Measurements from ENCODE around the gene ARMC8.

Gene ARMC8

DNA sequence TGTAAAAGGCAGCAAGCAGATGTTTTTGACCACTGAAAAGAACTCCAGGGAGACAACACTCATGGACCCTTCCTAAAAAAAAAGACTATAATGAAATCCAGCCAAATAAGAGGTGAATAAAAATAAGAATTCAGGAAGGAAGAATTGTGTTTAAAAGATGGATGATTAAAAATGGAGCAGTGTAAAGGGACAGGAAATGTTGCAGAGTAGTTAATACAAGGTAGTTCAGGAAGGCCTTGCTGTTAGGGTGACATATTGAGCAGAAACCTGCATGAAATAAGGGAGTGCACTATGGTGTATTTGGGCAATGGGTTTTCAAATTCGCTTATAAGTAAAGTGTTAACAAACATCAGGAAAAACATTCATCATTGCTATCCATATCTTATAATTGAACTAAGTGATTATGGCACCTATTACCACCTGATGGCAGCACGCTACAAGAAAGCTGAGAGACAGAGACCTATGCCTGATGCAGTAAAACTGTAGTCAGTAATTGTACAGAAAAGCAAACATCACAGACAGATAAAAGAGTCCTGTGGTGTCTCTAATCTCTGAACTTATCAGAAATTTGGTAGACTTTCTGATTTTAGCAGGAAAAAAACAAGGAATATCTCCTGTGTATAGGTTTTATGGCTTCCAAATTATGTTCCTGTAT is 6.6 kb upstream of the ARMC8 start:
- Mint-ChIP-seq H3K27ac (ENCODE audit: low read depth) (no peak overlapping the region), H3K27me3 (peaks cover 32% of the 10 kb centered on the region), H3K9me3 (no peaks in the 10 kb centered on the region), H3K4me3 (no peak overlapping the region), H3K4me1 (no peaks in the 10 kb centered on the region), H3K36me3 (ENCODE audit: insufficient read depth) (no peaks in the 10 kb centered on the region)
- ATAC-seq (replicated peaks; ENCODE audit: extremely low read depth, poor library complexity, severe bottlenecking) (peak; percentile 78), DNase-seq (ENCODE audit: low spot score in 2 of 2) (no peak)

GRCh38 chr3:138184994-138185393 is 2.1 kb upstream of the ARMC8 start:
- no peak for ATAC-seq (replicated peaks; ENCODE audit: extremely low read depth, poor library complexity, severe bottlenecking)
- Mint-ChIP-seq H3K4me1 (peaks cover 27% of the 10 kb centered on the region), H3K36me3 (ENCODE audit: insufficient read depth) (peaks cover 11% of the 10 kb centered on the region), H3K4me3 (no peak overlapping the region), H3K27ac (ENCODE audit: low read depth) (no peak overlapping the region), H3K27me3 (peaks cover 25% of the 10 kb centered on the region), H3K9me3 (no peaks in the 10 kb centered on the region)
- DNase-seq (ENCODE audit: low spot score in 2 of 2): no peak

GRCh38 chr3:138186221-138186620 is 880 bp upstream of the ARMC8 start:
- Mint-ChIP-seq H3K27ac (ENCODE audit: low read depth) (peak overlapping the region; percentile 92), H3K4me1 (peaks cover 34% of the 10 kb centered on the region), H3K4me3 (peak overlapping the region; percentile 89), H3K27me3 (peaks cover 25% of the 10 kb centered on the region), H3K36me3 (ENCODE audit: insufficient read depth) (peaks cover 11% of the 10 kb centered on the region), H3K9me3 (no peaks in the 10 kb centered on the region)
- no peak for DNase-seq (ENCODE audit: low spot score in 2 of 2)
- ATAC-seq (replicated peaks; ENCODE audit: extremely low read depth, poor library complexity, severe bottlenecking): no peak

- H3K27me3 Mint-ChIP-seq: peaks cover 25% of the 10 kb centered on the region
- H3K9me3 Mint-ChIP-seq: no peaks in the 10 kb centered on the region
- H3K4me1 Mint-ChIP-seq: peaks cover 40% of the 10 kb centered on the region
- H3K36me3 Mint-ChIP-seq (ENCODE audit: insufficient read depth): peaks cover 13% of the 10 kb centered on the region
- ATAC-seq (replicated peaks; ENCODE audit: extremely low read depth, poor library complexity, severe bottlenecking) (peak; percentile 61), DNase-seq (ENCODE audit: low spot score in 2 of 2) (peak; percentile 72 to 78)
- H3K4me3 Mint-ChIP-seq: peak overlapping the region; percentile 89
- H3K27ac Mint-ChIP-seq (ENCODE audit: low read depth): peak overlapping the region; percentile 92
Observed at GRCh38 chr3:138186803-138187295, 252 bp upstream of the ARMC8 start.

DNA sequence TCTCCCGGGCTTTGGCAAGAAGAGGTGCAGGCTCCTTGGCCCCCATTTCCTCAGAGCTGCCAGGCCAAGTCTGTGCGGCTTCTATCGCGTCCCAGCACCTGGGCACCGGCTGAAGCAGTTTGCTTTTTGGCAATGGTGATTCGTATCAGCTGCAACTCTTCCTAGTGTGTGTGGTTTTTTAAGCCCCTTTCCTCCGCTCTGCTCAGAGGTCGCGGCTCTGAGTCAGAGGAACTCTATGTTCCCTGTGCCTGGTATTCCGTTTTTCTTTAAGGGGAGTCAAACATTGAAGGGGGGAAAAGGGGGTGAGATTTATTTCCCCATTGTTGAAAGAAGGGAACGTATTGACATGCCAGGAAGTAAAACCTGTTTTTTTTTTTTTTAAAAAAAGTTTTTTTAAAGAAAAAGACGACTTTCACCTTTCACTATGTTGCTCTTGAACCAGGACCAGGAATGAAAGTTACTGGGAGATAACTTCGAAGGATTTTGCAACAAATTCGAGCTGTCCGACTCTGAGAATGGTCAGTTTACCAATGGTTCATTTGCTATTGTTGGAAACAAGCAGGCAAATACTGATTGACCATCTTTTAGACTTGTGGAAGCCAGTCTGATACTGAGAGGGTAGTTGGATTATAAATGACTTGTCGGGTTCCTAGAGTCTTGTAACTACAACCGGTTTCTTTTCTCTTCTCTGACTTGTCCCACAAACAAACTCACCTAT is 1.1 kb downstream of the ARMC8 start:
- H3K27ac Mint-ChIP-seq (ENCODE audit: low read depth): peak overlapping the region; percentile 92
- no peaks in the 10 kb centered on the region for H3K9me3 Mint-ChIP-seq
- peaks cover 25% of the 10 kb centered on the region for H3K27me3 Mint-ChIP-seq
- H3K4me3 Mint-ChIP-seq: peak overlapping the region; percentile 89
- ATAC-seq (replicated peaks; ENCODE audit: extremely low read depth, poor library complexity, severe bottlenecking) (peak; percentile 35), DNase-seq (ENCODE audit: low spot score in 2 of 2) (no peak)
- peaks cover 13% of the 10 kb centered on the region for H3K36me3 Mint-ChIP-seq (ENCODE audit: insufficient read depth)
- H3K4me1 Mint-ChIP-seq: peaks cover 45% of the 10 kb centered on the region

GRCh38 chr3:138195481-138195880 is 8.4 kb downstream of the ARMC8 start:
- ATAC-seq (replicated peaks; ENCODE audit: extremely low read depth, poor library complexity, severe bottlenecking): no peak
- Mint-ChIP-seq H3K4me1 (peaks cover 40% of the 10 kb centered on the region), H3K27me3 (no peaks in the 10 kb centered on the region), H3K36me3 (ENCODE audit: insufficient read depth) (peaks cover 6% of the 10 kb centered on the region), H3K27ac (ENCODE audit: low read depth) (no peak overlapping the region), H3K9me3 (no peaks in the 10 kb centered on the region), H3K4me3 (no peak overlapping the region)
- DNase-seq (ENCODE audit: low spot score in 2 of 2): no peak

DNA sequence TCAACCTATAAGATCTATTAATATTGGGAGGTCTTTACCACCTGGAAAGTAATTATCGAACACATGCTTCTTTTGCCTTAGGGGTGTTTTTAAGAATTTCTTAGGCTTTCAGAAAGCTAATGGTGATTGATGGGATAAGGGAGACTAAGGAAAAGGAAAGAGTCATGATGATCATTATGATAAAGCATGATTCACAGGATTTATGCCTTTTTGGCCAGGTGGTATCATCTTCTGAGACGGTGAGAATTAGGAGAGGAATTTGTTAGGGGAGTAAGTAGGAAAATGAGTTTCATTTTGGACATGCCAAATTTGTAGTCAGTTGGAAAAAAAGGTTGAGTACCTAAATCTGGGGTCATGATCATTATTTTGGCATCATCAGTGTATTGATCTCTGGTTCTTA is 8.9 kb downstream of the ARMC8 start:
- no peak overlapping the region for H3K27ac Mint-ChIP-seq (ENCODE audit: low read depth)
- no peak for ATAC-seq (replicated peaks; ENCODE audit: extremely low read depth, poor library complexity, severe bottlenecking)
- H3K9me3 Mint-ChIP-seq: no peaks in the 10 kb centered on the region
- H3K4me3 Mint-ChIP-seq: no peak overlapping the region
- DNase-seq (ENCODE audit: low spot score in 2 of 2): no peak
- peaks cover 8% of the 10 kb centered on the region for H3K36me3 Mint-ChIP-seq (ENCODE audit: insufficient read depth)
- H3K27me3 Mint-ChIP-seq: no peaks in the 10 kb centered on the region
- peaks cover 35% of the 10 kb centered on the region for H3K4me1 Mint-ChIP-seq

DNA sequence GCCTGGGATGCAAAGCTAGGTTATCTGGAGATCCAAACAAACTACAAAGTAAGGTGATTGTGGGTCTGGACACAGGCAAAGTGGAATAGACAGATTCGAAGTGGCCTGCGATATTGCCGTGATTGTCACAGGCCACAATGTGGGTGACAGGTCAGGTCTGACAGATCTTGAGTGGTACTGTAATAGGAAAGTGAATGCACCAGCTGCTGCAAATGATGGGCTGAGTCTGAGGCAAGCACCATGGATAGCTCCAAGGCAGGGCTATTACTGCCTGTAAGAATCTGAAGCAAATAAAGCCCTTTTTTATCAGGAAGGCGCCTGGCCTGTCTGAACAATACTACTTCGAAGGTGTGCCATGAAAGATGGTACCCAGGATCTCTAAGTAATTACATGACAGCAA is 10.0 kb downstream of the ARMC8 start:
- H3K27ac Mint-ChIP-seq (ENCODE audit: low read depth): no peak overlapping the region
- ATAC-seq (replicated peaks; ENCODE audit: extremely low read depth, poor library complexity, severe bottlenecking): no peak
- no peaks in the 10 kb centered on the region for H3K27me3 Mint-ChIP-seq
- peaks cover 35% of the 10 kb centered on the region for H3K4me1 Mint-ChIP-seq
- H3K4me3 Mint-ChIP-seq: no peak overlapping the region
- H3K36me3 Mint-ChIP-seq (ENCODE audit: insufficient read depth): peaks cover 6% of the 10 kb centered on the region
- no peaks in the 10 kb centered on the region for H3K9me3 Mint-ChIP-seq
- DNase-seq (ENCODE audit: low spot score in 2 of 2): no peak

GRCh38 chr3:138197524-138197923 is 10.4 kb downstream of the ARMC8 start:
- Mint-ChIP-seq H3K27me3 (no peaks in the 10 kb centered on the region), H3K4me1 (peaks cover 32% of the 10 kb centered on the region), H3K27ac (ENCODE audit: low read depth) (no peak overlapping the region), H3K4me3 (no peak overlapping the region), H3K9me3 (no peaks in the 10 kb centered on the region), H3K36me3 (ENCODE audit: insufficient read depth) (peaks cover 6% of the 10 kb centered on the region)
- ATAC-seq (replicated peaks; ENCODE audit: extremely low read depth, poor library complexity, severe bottlenecking) (no peak), DNase-seq (ENCODE audit: low spot score in 2 of 2) (no peak)

DNA sequence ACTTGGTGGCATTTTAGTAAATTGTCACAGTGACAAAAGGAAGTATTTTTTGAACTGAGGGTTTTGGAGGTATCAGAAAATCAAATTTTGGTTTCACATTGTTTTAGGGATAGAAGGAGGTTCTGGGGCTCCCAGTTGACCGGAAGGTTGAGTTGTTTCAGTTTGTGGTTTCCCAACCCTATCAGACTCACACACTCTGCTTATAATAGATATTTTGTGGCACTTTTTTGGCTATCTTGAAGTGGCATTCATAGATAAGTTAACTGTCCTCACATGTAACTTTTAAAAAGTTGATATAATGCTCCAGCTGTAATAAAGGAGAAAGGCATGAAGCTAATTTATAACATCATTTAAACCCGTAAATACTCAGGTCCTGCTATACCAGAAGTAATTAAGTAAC is 12.8 kb downstream of the ARMC8 start:
- Mint-ChIP-seq H3K36me3 (ENCODE audit: insufficient read depth) (peaks cover 5% of the 10 kb centered on the region), H3K27me3 (no peaks in the 10 kb centered on the region), H3K9me3 (no peaks in the 10 kb centered on the region), H3K4me1 (peaks cover 46% of the 10 kb centered on the region), H3K27ac (ENCODE audit: low read depth) (peak overlapping the region; percentile 17), H3K4me3 (no peak overlapping the region)
- no peak for DNase-seq (ENCODE audit: low spot score in 2 of 2)
- no peak for ATAC-seq (replicated peaks; ENCODE audit: extremely low read depth, poor library complexity, severe bottlenecking)

- Mint-ChIP-seq H3K27me3 (no peaks in the 10 kb centered on the region), H3K27ac (ENCODE audit: low read depth) (no peak overlapping the region), H3K4me1 (peaks cover 51% of the 10 kb centered on the region), H3K36me3 (ENCODE audit: insufficient read depth) (peaks cover 5% of the 10 kb centered on the region), H3K9me3 (no peaks in the 10 kb centered on the region), H3K4me3 (no peak overlapping the region)
- ATAC-seq (replicated peaks; ENCODE audit: extremely low read depth, poor library complexity, severe bottlenecking): no peak
- DNase-seq (ENCODE audit: low spot score in 2 of 2): no peak
Observed at GRCh38 chr3:138200424-138200823, 13.3 kb downstream of the ARMC8 start.

- Mint-ChIP-seq H3K4me1 (peaks cover 67% of the 10 kb centered on the region), H3K27me3 (no peaks in the 10 kb centered on the region), H3K27ac (ENCODE audit: low read depth) (no peak overlapping the region), H3K36me3 (ENCODE audit: insufficient read depth) (peaks cover 2% of the 10 kb centered on the region), H3K4me3 (no peak overlapping the region), H3K9me3 (no peaks in the 10 kb centered on the region)
- ATAC-seq (replicated peaks; ENCODE audit: extremely low read depth, poor library complexity, severe bottlenecking) (no peak), DNase-seq (ENCODE audit: low spot score in 2 of 2) (no peak)
Observed at GRCh38 chr3:138202945-138203701, 16.0 kb downstream of the ARMC8 start.

Measured in central memory CD8-positive, alpha-beta T cell (primary cell).